Transverse colon (tissue), 4 donors: ENCODE data around the gene DYNC2H1.

Experiments used
- CTCF ChIP-seq, 5 experiments: fragments of 200-600 bp in 3 of 5; fragments of 450-650 bp in 2 of 5; sonication (generic) in 3 of 5; IDR thresholded peaks; 1 replicate in 2 of 5; 2 replicates in 3 of 5; pipeline ENCODE4 v1.5.1; 2016 to 2017; ENCODE audit warnings: antibody characterized with exemption in 5 of 5, inconsistent platforms in 3 of 5, mild to moderate bottlenecking in 2 of 5, moderate library complexity in 1 of 5
- EP300 ChIP-seq: sonication (generic); formaldehyde crosslinking; IDR thresholded peaks from one replicate; pipeline ENCODE4 v1.6.1; 2017; ENCODE audit warnings: antibody characterized with exemption, low read depth
- POLR2A ChIP-seq: fragments of 450-650 bp; IDR thresholded peaks from one replicate; pipeline ENCODE4 v1.6.1; 2016; ENCODE audit warnings: antibody characterized with exemption, mild to moderate bottlenecking, moderate library complexity
- POLR2AphosphoS5 ChIP-seq, 3 donors: sonication (generic); formaldehyde crosslinking; IDR thresholded peaks; one replicate each; pipeline ENCODE4 v1.6.1; 2016; ENCODE audit warnings: antibody characterized with exemption in 3 of 3

DNA sequence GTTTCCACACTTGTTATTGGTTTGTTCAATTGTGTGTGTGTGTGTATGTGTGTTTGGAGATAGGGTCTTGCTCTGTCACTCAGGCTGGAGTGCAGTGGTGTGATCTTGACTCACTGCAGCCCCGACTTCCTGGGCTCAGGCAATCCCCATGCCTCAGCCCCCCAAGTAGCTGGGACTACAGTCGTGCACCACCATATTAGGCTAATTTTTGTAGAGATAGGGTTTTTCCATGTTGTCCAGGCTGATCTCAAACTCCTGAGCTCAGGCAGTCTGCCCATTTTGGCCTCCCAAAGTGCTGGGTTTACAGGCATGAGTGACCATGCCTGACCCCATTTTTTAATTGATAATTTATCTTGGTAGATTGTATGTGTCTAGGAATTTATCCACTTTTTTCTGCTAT lies 263.7 kb downstream of the DYNC2H1 start:
- no peak for TF ChIP-seq EP300
- no peak for TF ChIP-seq POLR2AphosphoS5 (IDR thresholded peaks at IDR 0.05)
- TF ChIP-seq CTCF (IDR thresholded peaks at IDR 0.05): no peak
- TF ChIP-seq POLR2A: no peak
